DOHH2 (cell line): ENCODE measurements around the gene DNAJC25.

Experiments used
- H3F3A ChIP-seq: fragments of 200-600 bp; sonication (generic), shearing (Covaris generic); 2 replicates; pipeline ENCODE4 v1.6.0; 2016; ENCODE audit warnings: antibody characterized with exemption, mild to moderate bottlenecking; ENCODE audit not compliant: control insufficient read depth, insufficient read depth
- H3K27ac ChIP-seq: fragments of 200-600 bp; sonication (generic); 2 replicates; pipeline ENCODE4 v1.5.1; 2014; ENCODE audit warnings: low read depth, mild to moderate bottlenecking, low read length, moderate library complexity
- H3K27me3 ChIP-seq: fragments of 200-600 bp; sonication (generic); 2 replicates; pipeline ENCODE4 v1.6.1; 2014; ENCODE audit warnings: mild to moderate bottlenecking, low read length, mixed read lengths; ENCODE audit not compliant: control insufficient read depth
- H3K36me3 ChIP-seq: fragments of 200-600 bp; sonication (generic); 2 replicates; pipeline ENCODE4 v1.6.1; 2014; ENCODE audit warnings: mild to moderate bottlenecking, low read length, moderate library complexity, mixed read lengths; ENCODE audit not compliant: control insufficient read depth
- H3K4me1 ChIP-seq: fragments of 200-600 bp; sonication (generic); 2 replicates; pipeline ENCODE4 v1.6.1; 2014; ENCODE audit warnings: mild to moderate bottlenecking, low read length, mixed read lengths; ENCODE audit not compliant: control insufficient read depth
- H3K4me2 ChIP-seq: fragments of 200-600 bp; sonication (generic); 2 replicates; pipeline ENCODE4 v1.6.0; 2014; ENCODE audit warnings: mild to moderate bottlenecking, low read length, moderate library complexity
- H3K4me3 ChIP-seq: fragments of 200-600 bp; sonication (generic); 2 replicates; pipeline ENCODE4 v1.5.1; 2014; ENCODE audit warnings: mild to moderate bottlenecking, low read length, mixed read lengths
- H3K79me2 ChIP-seq: fragments of 200-600 bp; sonication (generic); 2 replicates; pipeline ENCODE4 v1.6.1; 2014; ENCODE audit warnings: mild to moderate bottlenecking, low read length, mixed read lengths; ENCODE audit not compliant: control insufficient read depth
- H3K9me2 ChIP-seq: fragments of 200-600 bp; sonication (generic); replicated peaks from 2 replicates; pipeline ENCODE4 v1.6.1; 2014; ENCODE audit warnings: mild to moderate bottlenecking, low read length, mixed read lengths; ENCODE audit not compliant: control insufficient read depth
- H3K9me3 ChIP-seq: fragments of 200-600 bp; sonication (generic); 2 replicates; pipeline ENCODE4 v1.6.1; 2014; ENCODE audit warnings: antibody characterized with exemption, low read length, mixed read lengths; ENCODE audit not compliant: control insufficient read depth, insufficient read depth
- H4K20me1 ChIP-seq: fragments of 200-600 bp; sonication (generic); 2 replicates; pipeline ENCODE4 v1.6.0; 2014; ENCODE audit warnings: low read depth, mild to moderate bottlenecking, antibody characterized with exemption, low read length, moderate library complexity; ENCODE audit not compliant: control insufficient read depth, insufficient read depth
- EZH2phosphoT487 ChIP-seq: fragments of 200-600 bp; sonication (generic); IDR thresholded peaks from 2 replicates; pipeline ENCODE4 v1.6.1; 2017; ENCODE audit warnings: borderline replicate concordance, mild to moderate bottlenecking, antibody characterized with exemption, low read length, moderate library complexity, mixed read lengths
- TF ChIP-seq, protein P1 (sequence below): fragments of 200-600 bp; sonication (generic); IDR thresholded peaks from one replicate; pipeline ENCODE4 v1.5.1; 2014; ENCODE audit warnings: antibody characterized with exemption, mild to moderate bottlenecking, low read depth, low read length; ENCODE audit not compliant: poor library complexity, severe bottlenecking

Gene DNAJC25

GRCh38 chr9:111631214-111631971, at the start of gene DNAJC25:
TSS of gene DNAJC25 (plus strand) at chr9:111631334. CDS start at chr9:111631408, 74 bp downstream.
- Histone ChIP-seq H3K36me3 (peaks cover 36% of the 10 kb centered on the region), H3K4me2 (peak within 1 kb of the TSS; percentile 90), H3K27ac (peak within 1 kb of the TSS; percentile 48), H3K9me3 (no peaks in the 10 kb centered on the region), H4K20me1 (peaks cover 13% of the 10 kb centered on the region; the same call in 1 of the 2 replicates), H3K27me3 (no peaks in the 10 kb centered on the region), H3K4me1 (peaks cover 27% of the 10 kb centered on the region), H3F3A (no peaks in the 10 kb centered on the region), H3K9me2 (no peaks in the 10 kb centered on the region), H3K4me3 (peak within 1 kb of the TSS; percentile 88), H3K79me2 (peaks cover 51% of the 10 kb centered on the region)
- no peak for TF ChIP-seq EZH2phosphoT487
- TF ChIP-seq, protein P1, sequence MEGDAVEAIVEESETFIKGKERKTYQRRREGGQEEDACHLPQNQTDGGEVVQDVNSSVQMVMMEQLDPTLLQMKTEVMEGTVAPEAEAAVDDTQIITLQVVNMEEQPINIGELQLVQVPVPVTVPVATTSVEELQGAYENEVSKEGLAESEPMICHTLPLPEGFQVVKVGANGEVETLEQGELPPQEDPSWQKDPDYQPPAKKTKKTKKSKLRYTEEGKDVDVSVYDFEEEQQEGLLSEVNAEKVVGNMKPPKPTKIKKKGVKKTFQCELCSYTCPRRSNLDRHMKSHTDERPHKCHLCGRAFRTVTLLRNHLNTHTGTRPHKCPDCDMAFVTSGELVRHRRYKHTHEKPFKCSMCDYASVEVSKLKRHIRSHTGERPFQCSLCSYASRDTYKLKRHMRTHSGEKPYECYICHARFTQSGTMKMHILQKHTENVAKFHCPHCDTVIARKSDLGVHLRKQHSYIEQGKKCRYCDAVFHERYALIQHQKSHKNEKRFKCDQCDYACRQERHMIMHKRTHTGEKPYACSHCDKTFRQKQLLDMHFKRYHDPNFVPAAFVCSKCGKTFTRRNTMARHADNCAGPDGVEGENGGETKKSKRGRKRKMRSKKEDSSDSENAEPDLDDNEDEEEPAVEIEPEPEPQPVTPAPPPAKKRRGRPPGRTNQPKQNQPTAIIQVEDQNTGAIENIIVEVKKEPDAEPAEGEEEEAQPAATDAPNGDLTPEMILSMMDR = no peak

GRCh38 chr9:111582888-111583287, 48.2 kb upstream of the DNAJC25 start:
- Histone ChIP-seq H3K36me3 (no peaks in the 10 kb centered on the region), H3K4me3 (no peak overlapping the region), H4K20me1 (no peaks in the 10 kb centered on the region), H3K79me2 (no peaks in the 10 kb centered on the region), H3F3A (no peaks in the 10 kb centered on the region), H3K9me3 (no peaks in the 10 kb centered on the region), H3K9me2 (no peaks in the 10 kb centered on the region), H3K27ac (no peak overlapping the region), H3K4me2 (no peak overlapping the region), H3K27me3 (0 out of 2 replicates have a peak, but pooled peaks cover 2% of the 10 kb centered on the region), H3K4me1 (no peaks in the 10 kb centered on the region)
- no peak for TF ChIP-seq EZH2phosphoT487
- TF ChIP-seq, protein P1 = no peak

GRCh38 chr9:111586378-111586777, 44.8 kb upstream of the DNAJC25 start:
- H4K20me1 ChIP-seq = no peaks in the 10 kb centered on the region
- no peaks in the 10 kb centered on the region for H3K4me1 ChIP-seq
- no peaks in the 10 kb centered on the region for H3K79me2 ChIP-seq
- no peaks in the 10 kb centered on the region for H3K9me3 ChIP-seq
- H3K4me2 ChIP-seq = no peak overlapping the region
- no peak overlapping the region for H3K27ac ChIP-seq
- H3K9me2 ChIP-seq = no peaks in the 10 kb centered on the region
- H3F3A ChIP-seq = no peaks in the 10 kb centered on the region
- H3K36me3 ChIP-seq = no peaks in the 10 kb centered on the region
- H3K4me3 ChIP-seq = no peak overlapping the region
- 0 out of 2 replicates have a peak, but pooled peaks cover 2% of the 10 kb centered on the region for H3K27me3 ChIP-seq
- TF ChIP-seq EZH2phosphoT487 = no peak
- TF ChIP-seq, protein P1 = no peak
